Mucosa of rectum (tissue), 2 donors: ENCODE data around the gene BCR.

ENCODE experiments used
- H3K27ac ChIP-seq, 2 donors: one replicate each; pipeline ENCODE4 v1.7.0; 2013; ENCODE audit warnings: inconsistent platforms in 2 of 2, low read depth in 2 of 2, low read length in 2 of 2
- H3K27me3 ChIP-seq, 2 donors: one replicate each; pipeline ENCODE4 v1.7.0; 2013; ENCODE audit warnings: low read length in 2 of 2; ENCODE audit not compliant: control insufficient read depth in 2 of 2, insufficient read depth in 2 of 2
- H3K36me3 ChIP-seq, 2 donors: one replicate each; pipeline ENCODE4 v1.7.0; 2013; ENCODE audit warnings: low read length in 2 of 2; ENCODE audit not compliant: control insufficient read depth in 2 of 2, insufficient read depth in 2 of 2
- H3K4me1 ChIP-seq, 2 donors: one replicate each; pipeline ENCODE4 v1.7.0; 2013; ENCODE audit warnings: low read length in 2 of 2, mild to moderate bottlenecking in 1 of 2; ENCODE audit not compliant: control insufficient read depth in 2 of 2, insufficient read depth in 2 of 2
- H3K4me3 ChIP-seq, 2 donors: one replicate each; pipeline ENCODE4 v1.7.0; 2013; ENCODE audit warnings: low read length in 2 of 2
- H3K9ac ChIP-seq, 2 donors: one replicate each; pipeline ENCODE4 v1.7.0; 2013; ENCODE audit warnings: low read length in 2 of 2, low read depth in 1 of 2, mild to moderate bottlenecking in 1 of 2
- H3K9me3 ChIP-seq, 2 donors: one replicate each; pipeline ENCODE4 v1.7.0; 2013; ENCODE audit warnings: low read length in 2 of 2; ENCODE audit not compliant: control insufficient read depth in 2 of 2
- donor health status: healthy.
- donor health status: Normal muscosa, but diverticular disease.

Gene BCR

GRCh38 chr22:23193196-23193827 is 13.0 kb downstream of the BCR start:
- Histone ChIP-seq H3K9ac (no peak overlapping the region), H3K27me3 (no peaks in the 10 kb centered on the region), H3K36me3 (no peaks in the 10 kb centered on the region), H3K9me3 (no peaks in the 10 kb centered on the region), H3K27ac (no peak overlapping the region), H3K4me3 (no peak overlapping the region), H3K4me1 (no peaks in the 10 kb centered on the region)

- Histone ChIP-seq H3K27ac (no peak overlapping the region), H3K36me3 (no peaks in the 10 kb centered on the region), H3K4me3 (no peak overlapping the region), H3K9ac (no peak overlapping the region), H3K4me1 (no peaks in the 10 kb centered on the region), H3K9me3 (no peaks in the 10 kb centered on the region), H3K27me3 (no peaks in the 10 kb centered on the region)
These were observed 13.6 kb downstream of the BCR start for GRCh38 chr22:23193882-23194281.

GRCh38 chr22:23196165-23196564 is 15.9 kb downstream of the BCR start:
- Histone ChIP-seq H3K9me3 (no peaks in the 10 kb centered on the region), H3K27ac (no peak overlapping the region), H3K4me3 (no peak overlapping the region), H3K36me3 (no peaks in the 10 kb centered on the region), H3K27me3 (no peaks in the 10 kb centered on the region), H3K9ac (no peak overlapping the region), H3K4me1 (peaks cover 0 to 3% of the 10 kb centered on the region in 2 donors)

- H3K36me3 ChIP-seq: no peaks in the 10 kb centered on the region
- no peak overlapping the region for H3K4me3 ChIP-seq
- no peaks in the 10 kb centered on the region for H3K27me3 ChIP-seq
- H3K9me3 ChIP-seq: no peaks in the 10 kb centered on the region
- H3K4me1 ChIP-seq: peaks cover 0 to 3% of the 10 kb centered on the region in 2 donors
- no peak overlapping the region for H3K27ac ChIP-seq
- no peak overlapping the region for H3K9ac ChIP-seq
These were observed 17.5 kb downstream of the BCR start for GRCh38 chr22:23197836-23198235.

- Histone ChIP-seq H3K4me3 (no peak overlapping the region), H3K9ac (no peak overlapping the region), H3K4me1 (peaks cover 0 to 3% of the 10 kb centered on the region in 2 donors), H3K27me3 (no peaks in the 10 kb centered on the region), H3K27ac (no peak overlapping the region), H3K36me3 (peaks cover 0 to 6% of the 10 kb centered on the region in 2 donors), H3K9me3 (no peaks in the 10 kb centered on the region)
These were observed 18.9 kb downstream of the BCR start for GRCh38 chr22:23199159-23199558.

- Histone ChIP-seq H3K4me1 (peaks cover 0 to 3% of the 10 kb centered on the region in 2 donors), H3K9ac (no peak overlapping the region), H3K4me3 (no peak overlapping the region), H3K27ac (no peak overlapping the region), H3K36me3 (peaks cover 0 to 6% of the 10 kb centered on the region in 2 donors), H3K27me3 (no peaks in the 10 kb centered on the region), H3K9me3 (no peaks in the 10 kb centered on the region)
These were observed 20.6 kb downstream of the BCR start for GRCh38 chr22:23200898-23201297.

- Histone ChIP-seq H3K9me3 (no peaks in the 10 kb centered on the region), H3K4me3 (no peak overlapping the region), H3K9ac (no peak overlapping the region), H3K4me1 (peaks cover 0 to 3% of the 10 kb centered on the region in 2 donors), H3K36me3 (peaks cover 0 to 8% of the 10 kb centered on the region in 2 donors), H3K27ac (no peak overlapping the region), H3K27me3 (no peaks in the 10 kb centered on the region)
These were observed 22.6 kb downstream of the BCR start for GRCh38 chr22:23202812-23203451.

GRCh38 chr22:23203452-23204124 is 23.3 kb downstream of the BCR start:
- no peaks in the 10 kb centered on the region for H3K27me3 ChIP-seq
- H3K4me1 ChIP-seq: peaks cover 0 to 3% of the 10 kb centered on the region in 2 donors
- no peaks in the 10 kb centered on the region for H3K9me3 ChIP-seq
- no peak overlapping the region for H3K27ac ChIP-seq
- peaks cover 0 to 8% of the 10 kb centered on the region in 2 donors for H3K36me3 ChIP-seq
- no peak overlapping the region for H3K4me3 ChIP-seq
- no peak overlapping the region for H3K9ac ChIP-seq

- Histone ChIP-seq H3K4me3 (no peak overlapping the region), H3K9me3 (no peaks in the 10 kb centered on the region), H3K36me3 (peaks cover 0 to 8% of the 10 kb centered on the region in 2 donors), H3K4me1 (peaks cover 0 to 3% of the 10 kb centered on the region in 2 donors), H3K27ac (no peak overlapping the region), H3K27me3 (no peaks in the 10 kb centered on the region), H3K9ac (no peak overlapping the region)
These were observed 23.8 kb downstream of the BCR start for GRCh38 chr22:23204125-23204488.

- no peak overlapping the region for H3K27ac ChIP-seq
- no peaks in the 10 kb centered on the region for H3K4me1 ChIP-seq
- no peaks in the 10 kb centered on the region for H3K27me3 ChIP-seq
- H3K4me3 ChIP-seq: no peak overlapping the region
- no peak overlapping the region for H3K9ac ChIP-seq
- peaks cover 0 to 8% of the 10 kb centered on the region in 2 donors for H3K36me3 ChIP-seq
- no peaks in the 10 kb centered on the region for H3K9me3 ChIP-seq
These were observed 24.3 kb downstream of the BCR start for GRCh38 chr22:23204541-23205157.
